Measurements from ENCODE around the gene GALNT10.

Gene GALNT10

DNA sequence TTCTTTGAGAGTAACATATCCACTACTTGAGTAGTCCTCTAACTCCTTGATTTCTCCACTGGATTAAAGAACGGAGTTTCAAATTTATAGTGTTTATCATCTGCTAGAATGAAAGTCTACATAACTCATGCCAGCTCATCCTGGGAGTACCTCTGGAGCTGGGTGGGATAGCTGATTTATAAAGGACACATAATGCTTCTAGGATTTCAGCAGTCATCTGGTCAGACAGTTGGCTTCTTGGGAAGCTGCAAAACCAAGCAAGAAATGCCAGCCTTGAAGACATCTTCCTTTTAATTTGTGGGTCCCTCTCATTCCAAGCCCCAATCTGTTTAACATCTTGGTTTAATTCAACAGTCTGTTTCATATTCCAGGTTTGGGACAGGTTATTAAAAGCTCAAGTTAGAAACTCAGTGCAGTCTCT is 3.2 kb downstream of the GALNT10 start:
- no peak for TF ChIP-seq GATA2 (IDR thresholded peaks at IDR 0.05; ENCODE audit: low read depth, low read length)
- TF ChIP-seq GATA3 (IDR thresholded peaks at IDR 0.05; ENCODE audit: low read depth, low read length): no peak

DNA sequence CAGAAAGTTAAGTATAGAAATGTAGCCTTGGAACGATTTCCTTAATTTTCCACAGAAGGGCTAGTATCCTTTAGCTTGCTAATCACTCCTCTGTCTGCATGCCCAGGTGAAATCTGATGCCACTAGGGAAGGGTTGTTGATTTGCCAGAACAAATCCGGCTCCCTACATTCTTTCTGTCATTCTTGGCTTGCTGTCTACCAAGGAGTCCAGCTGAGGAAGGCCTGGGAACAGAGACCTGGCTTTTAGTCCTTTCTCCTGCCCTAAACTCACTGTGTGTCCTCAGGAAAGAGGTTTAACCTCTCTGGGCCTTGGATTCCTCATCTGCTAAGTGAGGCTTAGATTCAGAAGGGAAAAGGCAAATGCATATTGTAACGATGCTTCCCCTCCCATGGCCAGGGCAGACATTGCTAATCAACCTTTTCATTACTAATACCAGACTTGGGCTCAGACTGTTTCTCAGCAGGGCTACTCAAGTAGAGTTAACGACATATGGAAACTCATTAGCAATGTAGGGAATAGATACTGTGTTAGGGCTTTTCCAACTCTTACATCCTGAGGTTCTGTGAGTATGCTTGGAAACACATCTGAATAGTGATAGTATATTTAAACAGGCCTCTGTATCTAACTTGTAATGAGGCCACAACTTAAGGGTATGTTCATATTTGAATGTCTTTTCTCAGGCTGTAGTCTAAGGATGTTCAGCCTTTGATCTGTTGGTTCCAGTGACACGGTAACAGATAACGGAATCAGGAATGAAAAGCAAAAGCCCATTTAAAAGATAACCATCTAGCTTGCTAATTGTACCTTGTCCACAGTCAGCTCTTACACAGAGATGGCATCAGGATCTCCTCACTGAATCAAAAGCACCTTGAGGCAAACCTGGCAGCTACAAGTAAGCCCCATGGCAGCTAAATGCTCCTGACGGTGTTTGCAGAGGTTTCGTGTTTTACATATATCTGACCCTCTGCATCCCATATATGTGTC is 4.1 kb downstream of the GALNT10 start:
- TF ChIP-seq GATA3 (IDR thresholded peaks at IDR 0.05; ENCODE audit: low read depth, low read length) (no peak), GATA2 (IDR thresholded peaks at IDR 0.05; ENCODE audit: low read depth, low read length) (peak; percentile 63; the same call in 1 of the 2 replicates)

DNA sequence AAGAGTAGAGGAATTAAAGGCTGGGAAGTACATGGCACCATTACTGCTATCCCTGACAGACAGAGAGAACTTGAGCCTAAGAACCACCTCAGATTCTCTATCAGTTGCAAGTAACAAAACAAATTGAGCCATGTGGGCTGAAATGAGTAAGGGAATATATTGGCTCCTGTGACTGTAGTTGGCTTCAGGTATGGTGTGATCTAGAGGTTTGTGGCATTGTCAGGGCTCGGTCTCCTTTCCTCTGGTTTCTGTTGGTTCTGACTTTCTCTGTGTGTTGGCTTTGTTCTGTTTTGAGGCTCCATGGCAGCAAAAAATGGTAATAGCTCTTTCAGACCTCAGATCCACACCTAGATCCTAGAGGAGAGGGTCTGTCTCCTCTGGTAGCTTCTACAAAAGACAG is 5.7 kb downstream of the GALNT10 start:
- TF ChIP-seq GATA2 (IDR thresholded peaks at IDR 0.05; ENCODE audit: low read depth, low read length): no peak
- TF ChIP-seq GATA3 (IDR thresholded peaks at IDR 0.05; ENCODE audit: low read depth, low read length): no peak

DNA sequence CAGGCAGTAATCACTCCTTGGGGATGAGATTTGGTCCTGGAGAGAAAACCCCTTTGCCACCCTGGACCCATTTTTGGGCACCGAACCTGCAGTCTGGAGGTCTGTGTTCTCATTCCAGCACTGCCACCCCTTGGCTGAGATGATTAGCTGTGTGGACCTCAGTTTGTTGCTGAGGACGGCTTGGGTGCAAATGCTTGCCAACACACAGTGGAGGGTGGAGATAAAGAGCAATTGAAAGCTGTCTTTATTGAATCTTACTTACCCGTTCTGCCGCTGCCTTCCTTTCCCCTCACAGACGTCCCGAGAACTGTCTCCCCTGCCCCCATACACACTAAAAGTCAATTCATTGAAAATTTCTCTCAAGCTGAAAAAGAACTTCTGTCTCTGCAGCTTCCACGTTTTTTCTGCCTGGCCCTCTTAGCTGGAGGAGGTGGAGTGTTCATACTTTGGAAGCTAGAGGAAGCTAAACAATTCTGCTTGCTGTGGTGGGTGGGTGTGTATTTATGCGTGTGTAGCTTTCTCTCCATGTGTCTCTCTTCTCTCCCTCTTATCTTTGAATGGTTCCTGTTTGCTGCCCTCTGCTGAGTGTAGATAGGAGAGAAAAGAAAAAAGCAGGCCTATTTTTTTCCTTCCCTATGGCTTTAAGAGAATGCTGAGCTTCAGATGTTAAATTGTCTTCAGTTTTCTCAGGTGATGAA is 6.6 kb downstream of the GALNT10 start:
- TF ChIP-seq GATA2 (IDR thresholded peaks at IDR 0.05; ENCODE audit: low read depth, low read length) (peak; percentile 30; the same call in 1 of the 2 replicates), GATA3 (IDR thresholded peaks at IDR 0.05; ENCODE audit: low read depth, low read length) (no peak)

DNA sequence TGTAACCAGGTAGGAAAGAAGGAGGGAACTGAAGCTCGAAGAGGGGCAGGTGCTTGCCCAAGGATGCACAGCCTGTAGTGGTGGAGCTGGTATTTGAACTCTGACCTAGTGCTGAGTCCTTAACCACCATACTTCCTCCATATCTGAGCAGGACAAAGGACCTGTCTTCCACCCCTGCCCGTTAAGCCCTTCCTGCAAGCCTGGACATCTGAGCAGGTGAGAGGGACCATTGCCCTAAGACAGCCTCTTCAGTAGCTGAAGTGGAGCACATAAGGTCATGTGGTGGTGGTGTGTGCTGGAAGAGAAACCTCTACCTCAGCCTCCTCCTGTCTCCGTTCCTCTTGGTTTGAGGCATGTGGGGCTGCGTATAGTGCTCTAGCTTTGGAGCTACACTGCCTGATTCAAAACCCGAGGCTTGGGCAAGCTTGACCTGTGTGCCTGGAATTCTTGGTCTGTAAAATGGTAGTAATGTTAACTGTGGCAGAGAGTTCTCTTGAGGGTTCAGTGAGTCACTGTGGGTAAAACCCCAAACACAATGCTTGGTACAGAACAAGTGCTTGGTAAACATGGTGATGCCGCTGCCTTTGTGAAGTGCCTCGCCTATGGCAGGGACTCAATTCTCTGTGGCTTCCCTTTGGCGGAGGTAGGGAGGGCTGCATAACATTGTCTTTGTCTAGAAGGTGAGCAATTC is 7.4 kb downstream of the GALNT10 start:
- no peak for TF ChIP-seq GATA2 (IDR thresholded peaks at IDR 0.05; ENCODE audit: low read depth, low read length)
- TF ChIP-seq GATA3 (IDR thresholded peaks at IDR 0.05; ENCODE audit: low read depth, low read length): no peak

DNA sequence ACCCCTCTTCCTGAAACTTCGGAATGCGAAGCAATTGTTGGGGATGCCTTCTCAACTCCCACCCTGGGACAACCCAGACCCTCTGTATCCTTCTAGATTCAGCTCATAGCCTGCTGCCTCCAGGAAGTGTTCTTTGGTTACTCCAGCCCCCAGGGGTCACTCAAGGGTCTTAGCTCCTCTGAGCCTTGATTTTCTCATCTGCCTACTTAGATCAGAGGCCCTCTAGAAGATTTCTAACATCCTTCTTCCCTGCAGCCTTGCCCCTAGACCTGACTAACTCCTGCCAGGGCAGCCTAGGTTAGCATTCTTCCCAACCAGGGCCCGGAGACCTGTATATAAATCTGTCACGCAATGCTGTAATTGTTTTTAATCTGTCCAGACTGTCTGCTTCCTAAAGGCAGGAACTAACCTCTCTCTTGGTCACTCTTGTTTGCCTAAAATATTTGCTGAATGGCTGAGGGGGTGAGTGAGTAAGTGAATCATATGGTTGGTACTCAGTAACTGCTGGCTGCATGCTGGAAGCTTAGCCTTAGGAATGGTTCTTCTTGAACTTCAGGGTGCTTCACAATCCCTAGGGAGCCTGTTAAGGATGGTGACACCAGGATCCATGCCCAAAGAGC is 8.2 kb downstream of the GALNT10 start:
- TF ChIP-seq GATA2 (IDR thresholded peaks at IDR 0.05; ENCODE audit: low read depth, low read length) (no peak), GATA3 (IDR thresholded peaks at IDR 0.05; ENCODE audit: low read depth, low read length) (no peak)

DNA sequence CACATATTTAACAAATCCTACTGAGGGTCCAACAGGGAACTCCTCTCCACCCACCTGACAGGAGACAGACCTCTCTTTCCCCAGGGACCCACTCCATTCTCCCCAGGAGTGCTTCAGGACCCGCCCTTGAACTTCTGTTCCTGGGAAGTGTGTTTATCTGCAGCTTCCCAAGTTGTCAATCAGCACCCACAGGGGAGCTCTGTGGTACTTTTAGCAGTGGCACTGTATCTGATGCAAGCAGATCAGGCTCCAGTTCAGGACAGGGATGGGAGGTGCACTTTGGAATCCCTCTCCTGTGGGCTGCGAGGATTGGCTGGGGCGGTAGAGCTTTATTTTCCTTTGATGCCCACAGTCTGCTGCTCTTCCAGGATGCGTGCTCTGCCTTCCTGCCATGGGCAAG is 8.7 kb downstream of the GALNT10 start:
- no peak for TF ChIP-seq GATA2 (IDR thresholded peaks at IDR 0.05; ENCODE audit: low read depth, low read length)
- no peak for TF ChIP-seq GATA3 (IDR thresholded peaks at IDR 0.05; ENCODE audit: low read depth, low read length)

DNA sequence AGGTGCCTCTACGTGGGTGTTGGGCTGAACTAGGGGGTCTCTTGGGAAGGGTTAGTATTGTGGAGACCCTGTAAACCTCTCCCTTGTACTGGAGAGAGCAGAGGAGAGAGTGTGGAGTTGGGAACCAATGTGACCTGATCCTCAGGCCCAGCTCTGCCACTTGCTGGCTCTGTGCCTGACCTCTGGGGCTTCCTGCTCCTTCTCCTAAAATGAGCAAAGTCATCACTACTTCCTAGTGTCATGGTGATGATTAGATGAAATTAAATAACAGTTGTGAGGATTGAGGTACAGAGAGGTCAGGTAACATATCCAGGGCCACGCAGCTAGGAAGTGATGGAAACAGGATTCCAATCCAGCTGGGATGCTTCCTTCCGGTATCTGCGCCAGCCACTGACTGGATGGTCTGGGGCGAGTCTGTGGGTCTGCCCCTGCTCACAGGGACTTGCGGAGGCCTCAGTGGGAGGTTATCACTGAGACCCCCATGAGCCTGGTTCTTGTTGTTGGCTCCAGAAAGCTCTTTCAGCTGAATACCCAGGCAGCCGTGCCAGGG is 9.2 kb downstream of the GALNT10 start:
- TF ChIP-seq GATA2 (IDR thresholded peaks at IDR 0.05; ENCODE audit: low read depth, low read length): no peak
- TF ChIP-seq GATA3 (IDR thresholded peaks at IDR 0.05; ENCODE audit: low read depth, low read length): no peak

DNA sequence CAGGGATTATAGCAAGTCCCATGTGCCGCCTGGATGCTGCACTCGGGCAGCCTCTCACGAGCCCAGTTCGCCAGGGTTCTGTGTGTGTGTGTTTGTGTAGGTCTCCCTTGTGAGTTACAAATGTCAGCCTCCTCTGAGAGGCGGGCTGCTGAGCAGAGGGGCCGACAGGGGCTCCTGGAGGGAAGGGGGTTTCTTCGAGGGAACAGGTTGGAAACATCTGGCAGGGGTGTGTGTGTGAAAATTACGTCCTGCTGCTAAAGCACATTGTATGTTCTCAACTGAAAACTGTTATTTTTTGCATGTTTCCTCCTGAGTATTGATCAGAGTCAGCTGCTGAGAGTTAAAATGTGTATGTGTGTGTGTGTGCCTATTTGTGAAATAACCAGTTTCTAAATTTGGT is 9.7 kb downstream of the GALNT10 start:
- TF ChIP-seq GATA2 (IDR thresholded peaks at IDR 0.05; ENCODE audit: low read depth, low read length): no peak
- TF ChIP-seq GATA3 (IDR thresholded peaks at IDR 0.05; ENCODE audit: low read depth, low read length): no peak

DNA sequence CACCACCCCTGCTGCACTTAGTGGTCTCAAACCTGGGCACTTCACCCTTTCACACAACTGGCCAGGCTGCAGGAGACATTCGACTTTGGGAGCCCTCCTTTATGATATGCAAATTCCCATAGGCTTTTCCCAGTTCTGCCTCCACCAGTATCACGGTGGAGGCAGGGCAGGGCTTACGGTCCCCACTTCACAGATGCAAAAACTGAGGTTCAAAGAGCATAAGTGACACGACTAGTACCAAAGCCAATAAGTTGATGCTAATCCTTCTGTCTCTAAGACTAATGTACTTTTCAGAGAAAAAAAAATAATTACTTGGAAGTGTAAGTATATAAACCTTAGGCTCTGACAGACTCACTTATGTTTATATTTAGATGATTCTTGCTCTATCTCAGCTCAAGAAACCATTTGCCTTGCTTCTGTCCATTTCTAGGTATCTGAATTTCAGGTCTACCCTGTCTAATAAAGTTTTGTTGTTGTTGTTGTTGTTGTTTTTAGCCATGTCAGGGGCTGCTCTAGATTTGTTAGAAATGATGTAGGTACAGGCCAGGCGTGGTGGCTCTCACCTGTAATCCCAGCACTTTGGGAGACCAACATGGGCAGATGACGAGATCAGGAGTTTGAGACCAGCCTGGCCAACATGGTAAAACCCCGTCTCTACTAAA is 10.7 kb downstream of the GALNT10 start:
- TF ChIP-seq GATA3 (IDR thresholded peaks at IDR 0.05; ENCODE audit: low read depth, low read length) (no peak), GATA2 (IDR thresholded peaks at IDR 0.05; ENCODE audit: low read depth, low read length) (no peak)

DNA sequence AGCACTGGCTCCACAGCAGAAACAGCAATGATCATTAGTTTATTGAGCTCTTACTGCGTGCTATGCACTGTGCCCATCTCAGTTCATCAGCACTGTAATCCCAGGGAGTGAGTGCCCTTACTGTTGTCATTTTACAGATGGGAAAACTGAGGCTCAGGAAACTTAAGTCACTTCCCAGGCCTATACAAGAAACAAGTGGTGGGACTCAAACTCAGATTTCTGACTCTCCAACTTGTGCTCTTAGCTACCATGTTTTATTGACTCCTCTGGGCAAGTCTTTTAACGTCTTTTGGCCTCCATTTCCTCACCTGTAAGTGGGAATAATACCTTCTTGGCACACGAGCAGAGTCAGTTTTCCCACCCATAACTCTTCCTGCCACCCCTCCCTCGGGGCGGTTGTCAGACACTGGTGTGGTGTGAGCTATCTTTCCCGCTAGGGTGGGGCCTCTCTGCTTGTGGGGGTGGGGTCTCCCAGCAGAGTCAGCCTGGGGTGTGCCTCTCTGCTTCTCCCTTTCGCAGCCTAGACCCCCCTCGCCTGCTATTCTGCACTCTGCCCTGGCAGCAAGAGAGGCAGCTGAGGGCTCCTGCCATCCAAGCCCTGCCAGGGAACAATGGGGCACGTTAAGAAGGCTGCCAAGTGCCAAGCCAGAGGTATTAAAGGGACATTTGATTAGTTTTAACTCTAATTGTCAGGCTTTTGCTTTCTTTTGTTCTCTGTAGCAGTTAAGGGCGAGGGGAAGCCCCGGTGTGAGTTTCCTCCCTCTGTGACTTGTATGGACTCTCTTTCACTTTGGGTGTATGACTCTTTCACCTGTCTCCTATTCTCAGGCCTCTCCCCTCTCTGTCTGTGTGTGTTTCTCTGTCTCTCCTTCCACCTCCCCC is 12.1 kb downstream of the GALNT10 start:
- TF ChIP-seq GATA2 (IDR thresholded peaks at IDR 0.05; ENCODE audit: low read depth, low read length): no peak
- no peak for TF ChIP-seq GATA3 (IDR thresholded peaks at IDR 0.05; ENCODE audit: low read depth, low read length)
